Tibial artery (tissue), 4 donors: ENCODE results near the gene TRPM4.
A peak's percentile ranks its signal among the peaks of the same experiment; 100 is the strongest.

Experiments used
- DNase-seq, 2 donors: peaks; one replicate each; pipeline ENCODE4 v3.0.0-alpha.2; 2019
- H3K27ac ChIP-seq, 2 donors: fragments of 200-600 bp; sonication (generic) in 1 of 2; 1 replicate in 1 of 2; 2 replicates in 1 of 2; pipeline ENCODE4 v1.5.1; 2018 to 2019; ENCODE audit warnings: mild to moderate bottlenecking in 1 of 2
- H3K27me3 ChIP-seq, 2 donors: fragments of 200-600 bp; sonication (generic) in 1 of 2; one replicate each; pipeline versions ENCODE4 v1.5.1 to v1.6.0; 2016 to 2019
- H3K36me3 ChIP-seq, 3 donors: fragments of 200-600 bp; sonication (generic) in 2 of 3; one replicate each; pipeline ENCODE4 v1.5.1; 2016 to 2019; ENCODE audit warnings: mild to moderate bottlenecking in 2 of 3
- H3K4me1 ChIP-seq, 4 donors: fragments of 200-600 bp; sonication (generic) in 2 of 4; 1 replicate in 3 of 4; 2 replicates in 1 of 4; pipeline ENCODE4 v1.5.1; 2016 to 2019
- H3K4me3 ChIP-seq, 2 donors: fragments of 200-600 bp; sonication (generic) in 1 of 2; 1 replicate in 1 of 2; 2 replicates in 1 of 2; pipeline ENCODE4 v1.5.1; 2018 to 2019; ENCODE audit warnings: mild to moderate bottlenecking in 2 of 2
- H3K9me3 ChIP-seq, 3 donors: fragments of 200-600 bp; sonication (generic) in 1 of 3; one replicate each; pipeline ENCODE4 v1.5.1; 2016 to 2019
- intact Hi-C: fragments of 100-400 bp; cut with DNase I; formaldehyde crosslinking; loops from one replicate; pipeline ENCODE4 v1.15.0; 2023; ENCODE audit warnings: low total_unique reads
- TF ChIP-seq, protein P1 (sequence below), 2 experiments: fragments of 200-600 bp in 1 of 2; fragments of 450-650 bp in 1 of 2; IDR thresholded peaks; one replicate each; pipeline ENCODE4 v1.5.1; 2017 to 2019; ENCODE audit warnings: antibody characterized with exemption in 2 of 2, mild to moderate bottlenecking in 1 of 2, moderate library complexity in 1 of 2

Gene TRPM4

DNA sequence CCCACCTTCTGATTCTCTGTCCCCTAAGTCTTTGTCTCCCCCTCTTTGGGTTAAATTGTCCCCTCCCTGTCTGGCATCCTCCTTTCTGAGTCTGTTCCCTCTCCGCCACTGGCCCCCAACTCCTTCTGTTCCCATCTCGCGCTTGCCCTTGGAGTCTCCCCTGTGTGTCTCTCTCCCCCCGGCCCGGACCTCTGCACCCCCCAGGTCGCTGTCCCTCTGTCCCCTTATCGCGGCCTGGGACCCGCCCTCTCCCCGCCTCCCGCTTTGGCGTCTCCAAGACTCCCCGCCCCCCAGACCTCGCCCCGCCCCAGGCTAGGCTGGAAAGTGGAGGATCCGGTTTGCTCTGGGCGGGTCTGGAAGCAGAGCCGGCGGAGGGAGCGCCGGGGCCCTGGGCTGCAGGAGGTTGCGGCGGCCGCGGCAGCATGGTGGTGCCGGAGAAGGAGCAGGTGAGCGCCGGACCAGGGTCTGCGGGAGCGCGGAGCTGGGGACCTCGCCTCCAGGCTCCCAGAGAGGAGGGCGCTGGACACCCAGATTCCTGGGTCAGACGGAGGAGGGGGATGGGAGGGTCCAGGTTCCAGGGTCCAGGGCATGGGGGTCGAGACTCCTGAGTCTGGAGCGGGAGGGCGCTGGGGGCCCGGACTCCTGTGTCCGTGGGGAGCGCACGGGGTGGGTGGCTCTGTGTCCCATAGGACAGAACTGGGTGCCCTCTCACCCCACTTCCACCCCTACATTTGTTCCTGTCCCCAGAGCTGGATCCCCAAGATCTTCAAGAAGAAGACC is at the start of gene TRPM4:
Gene TRPM4 (plus strand): TSS at position 348 of the 780 bp plus-strand sequence. CDS start 75 bp downstream, at position 423.
- Histone ChIP-seq H3K27me3 (no peaks in the 10 kb centered on the region), H3K27ac (peak within 1 kb of the TSS; percentile 90 to 94), H3K4me3 (peak within 1 kb of the TSS; percentile 82 to 100), H3K4me1 (peaks cover 0 to 44% (median 28%) of the 10 kb centered on the region in 4 donors), H3K9me3 (no peaks in the 10 kb centered on the region), H3K36me3 (peaks cover 0 to 6% (median 5%) of the 10 kb centered on the region in 3 donors)
- peak; percentile 91 to 95 for DNase-seq
- intact Hi-C loops, result no loop called here
- TF ChIP-seq, protein P1, sequence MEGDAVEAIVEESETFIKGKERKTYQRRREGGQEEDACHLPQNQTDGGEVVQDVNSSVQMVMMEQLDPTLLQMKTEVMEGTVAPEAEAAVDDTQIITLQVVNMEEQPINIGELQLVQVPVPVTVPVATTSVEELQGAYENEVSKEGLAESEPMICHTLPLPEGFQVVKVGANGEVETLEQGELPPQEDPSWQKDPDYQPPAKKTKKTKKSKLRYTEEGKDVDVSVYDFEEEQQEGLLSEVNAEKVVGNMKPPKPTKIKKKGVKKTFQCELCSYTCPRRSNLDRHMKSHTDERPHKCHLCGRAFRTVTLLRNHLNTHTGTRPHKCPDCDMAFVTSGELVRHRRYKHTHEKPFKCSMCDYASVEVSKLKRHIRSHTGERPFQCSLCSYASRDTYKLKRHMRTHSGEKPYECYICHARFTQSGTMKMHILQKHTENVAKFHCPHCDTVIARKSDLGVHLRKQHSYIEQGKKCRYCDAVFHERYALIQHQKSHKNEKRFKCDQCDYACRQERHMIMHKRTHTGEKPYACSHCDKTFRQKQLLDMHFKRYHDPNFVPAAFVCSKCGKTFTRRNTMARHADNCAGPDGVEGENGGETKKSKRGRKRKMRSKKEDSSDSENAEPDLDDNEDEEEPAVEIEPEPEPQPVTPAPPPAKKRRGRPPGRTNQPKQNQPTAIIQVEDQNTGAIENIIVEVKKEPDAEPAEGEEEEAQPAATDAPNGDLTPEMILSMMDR (IDR thresholded peaks at IDR 0.05), result no peak

DNA sequence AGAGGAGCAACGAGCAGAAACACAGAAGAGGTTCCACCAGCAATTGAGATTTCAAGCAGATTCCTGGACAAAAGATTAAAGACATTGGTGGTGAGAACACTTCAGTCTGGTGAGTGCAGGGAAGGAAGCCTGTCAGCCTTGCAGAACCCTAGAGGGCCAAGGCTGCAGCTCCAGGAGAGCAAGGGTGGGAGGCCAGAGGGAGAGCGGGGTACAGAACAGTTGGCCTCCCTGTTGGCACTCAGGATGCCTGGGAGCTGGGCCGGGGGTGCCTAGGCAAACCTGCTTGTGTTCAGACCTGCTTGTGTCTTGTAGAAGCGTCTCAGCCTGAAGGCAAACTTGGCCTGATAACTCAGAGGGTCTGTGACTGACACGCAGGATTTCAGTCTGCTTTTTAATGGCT is 48.5 kb upstream of the TRPM4 start:
- peaks cover 33 to 55% (median 45%) of the 10 kb centered on the region in 3 donors for H3K36me3 ChIP-seq
- DNase-seq, result no peak
- TF ChIP-seq, protein P1 (IDR thresholded peaks at IDR 0.05), result no peak
- no peaks in the 10 kb centered on the region for H3K9me3 ChIP-seq
- H3K4me1 ChIP-seq, result peaks cover 0 to 26% (median 14%) of the 10 kb centered on the region in 4 donors
- H3K27me3 ChIP-seq, result no peaks in the 10 kb centered on the region
- H3K4me3 ChIP-seq, result no peak overlapping the region
- intact Hi-C loops, result loop anchor here (5.0 kb wide), 1 partner anchor 33 kb away; no protein-coding TSS in a partner anchor
- no peak overlapping the region for H3K27ac ChIP-seq

DNA sequence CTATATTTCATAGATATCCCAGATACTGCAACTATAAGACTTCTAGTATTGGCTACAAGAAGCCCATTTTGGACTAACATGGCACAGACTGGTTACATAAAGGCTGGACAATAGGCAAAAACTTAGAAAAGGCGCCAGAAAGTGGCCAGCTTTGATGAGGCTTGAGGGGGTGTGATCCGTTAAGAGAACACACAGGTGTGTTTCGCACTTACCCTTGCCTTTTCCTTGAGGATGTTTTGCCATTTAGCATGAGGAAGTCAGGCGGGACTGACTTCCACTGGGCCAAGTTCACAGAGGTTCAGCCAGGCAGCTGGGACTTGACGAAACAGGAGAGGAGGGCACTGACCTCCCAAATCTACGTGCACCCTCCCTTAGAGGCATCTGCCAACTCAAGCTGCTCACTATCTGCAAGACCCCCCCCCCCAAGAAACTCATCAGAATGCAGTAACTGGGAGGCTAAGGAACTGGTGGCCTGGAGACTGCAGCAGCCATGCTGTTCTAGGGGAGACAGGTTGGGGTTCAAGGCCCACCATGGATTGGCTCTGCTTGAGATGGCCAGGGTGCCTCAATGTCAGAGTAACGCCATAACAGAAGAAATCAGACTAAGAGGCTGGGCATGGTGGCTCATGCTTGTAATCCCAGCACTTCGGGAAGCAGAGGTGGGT is 47.9 kb upstream of the TRPM4 start:
- TF ChIP-seq, protein P1 (IDR thresholded peaks at IDR 0.05), result no peak
- no peaks in the 10 kb centered on the region for H3K27me3 ChIP-seq
- H3K9me3 ChIP-seq, result no peaks in the 10 kb centered on the region
- intact Hi-C loops, result loop anchor here (5.0 kb wide), 1 partner anchor 33 kb away; no protein-coding TSS in a partner anchor
- H3K27ac ChIP-seq, result peak overlapping the region in 1 of 2 donors; percentile 65
- DNase-seq, result no peak
- peaks cover 0 to 26% (median 15%) of the 10 kb centered on the region in 4 donors for H3K4me1 ChIP-seq
- peaks cover 27 to 48% (median 38%) of the 10 kb centered on the region in 3 donors for H3K36me3 ChIP-seq
- H3K4me3 ChIP-seq, result no peak overlapping the region

DNA sequence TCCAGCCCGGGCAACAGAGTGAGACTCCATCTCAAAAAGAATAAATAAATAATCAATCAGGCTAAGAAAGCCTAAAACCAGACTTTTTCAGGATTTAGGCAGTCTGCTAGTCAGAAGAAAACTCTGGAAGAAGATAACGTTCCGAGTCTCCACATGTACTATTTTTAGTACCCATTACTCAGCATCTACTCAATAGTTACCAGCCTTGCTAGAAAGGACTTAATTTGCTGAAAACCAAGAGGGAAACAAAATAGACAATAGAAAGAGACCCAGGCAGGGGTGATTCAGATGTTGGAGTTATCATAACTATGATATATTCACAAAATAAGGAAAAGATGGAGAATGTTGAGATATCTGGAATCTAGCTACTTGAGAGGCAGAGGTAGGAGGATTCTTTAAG is 47.0 kb upstream of the TRPM4 start:
- TF ChIP-seq, protein P1 (IDR thresholded peaks at IDR 0.05), result no peak
- H3K27me3 ChIP-seq, result no peaks in the 10 kb centered on the region
- H3K9me3 ChIP-seq, result no peaks in the 10 kb centered on the region
- no peak overlapping the region for H3K4me3 ChIP-seq
- H3K4me1 ChIP-seq, result peaks cover 0 to 31% (median 19%) of the 10 kb centered on the region in 4 donors
- no peak for DNase-seq
- intact Hi-C loops, result no loop called here
- peaks cover 18 to 40% (median 30%) of the 10 kb centered on the region in 3 donors for H3K36me3 ChIP-seq
- peak overlapping the region in 1 of 2 donors; percentile 65 for H3K27ac ChIP-seq

DNA sequence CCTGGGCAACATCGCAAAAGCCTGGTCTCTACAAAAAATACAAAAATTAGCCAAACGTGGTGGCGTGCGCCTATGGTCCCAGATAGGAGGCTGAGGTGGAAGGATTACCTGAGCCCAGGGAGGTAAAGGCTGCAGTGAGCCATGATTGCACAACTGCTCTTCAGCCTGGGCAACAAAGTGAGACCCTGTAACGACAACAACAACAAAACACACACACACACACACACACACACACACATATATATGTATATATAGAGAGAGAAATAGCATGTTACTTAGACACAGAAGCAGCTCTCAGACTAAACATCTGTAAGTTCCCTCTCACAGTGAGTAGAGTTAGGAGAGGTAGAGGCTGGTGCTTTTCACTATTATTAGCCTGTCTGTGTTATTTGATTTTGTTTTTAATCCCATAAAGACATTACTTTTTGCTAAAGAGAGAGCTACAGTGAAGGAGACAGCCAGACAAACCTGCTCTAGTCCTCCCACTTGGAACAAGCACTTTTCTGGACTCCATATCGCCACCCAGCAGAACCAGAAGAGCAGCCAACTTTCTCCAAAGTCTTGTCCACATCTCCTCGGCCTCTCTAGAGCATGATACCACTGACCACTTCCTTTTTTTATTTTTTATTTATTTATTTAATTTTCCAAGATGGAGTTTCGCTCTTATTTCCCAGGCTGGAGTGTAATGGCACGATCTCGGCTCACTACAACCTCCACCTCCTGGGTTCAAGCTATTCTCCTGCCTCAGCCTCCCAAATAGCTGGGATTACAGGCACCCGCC is 46.2 kb upstream of the TRPM4 start:
- Histone ChIP-seq H3K27ac (no peak overlapping the region), H3K4me1 (peaks cover 0 to 31% (median 19%) of the 10 kb centered on the region in 4 donors), H3K27me3 (no peaks in the 10 kb centered on the region), H3K4me3 (no peak overlapping the region), H3K9me3 (no peaks in the 10 kb centered on the region), H3K36me3 (peaks cover 16 to 31% (median 25%) of the 10 kb centered on the region in 3 donors)
- no peak for DNase-seq
- intact Hi-C loops, result no loop called here
- TF ChIP-seq, protein P1 (IDR thresholded peaks at IDR 0.05), result no peak
